Kidney capillary endothelial cell (primary cell): ENCODE data around the gene NAP1L4.

Experiments used
- DNase-seq: peaks from one replicate; pipeline ENCODE4 v3.0.0-alpha.2; 2018; ENCODE audit warnings: low spot score

Gene NAP1L4

DNA sequence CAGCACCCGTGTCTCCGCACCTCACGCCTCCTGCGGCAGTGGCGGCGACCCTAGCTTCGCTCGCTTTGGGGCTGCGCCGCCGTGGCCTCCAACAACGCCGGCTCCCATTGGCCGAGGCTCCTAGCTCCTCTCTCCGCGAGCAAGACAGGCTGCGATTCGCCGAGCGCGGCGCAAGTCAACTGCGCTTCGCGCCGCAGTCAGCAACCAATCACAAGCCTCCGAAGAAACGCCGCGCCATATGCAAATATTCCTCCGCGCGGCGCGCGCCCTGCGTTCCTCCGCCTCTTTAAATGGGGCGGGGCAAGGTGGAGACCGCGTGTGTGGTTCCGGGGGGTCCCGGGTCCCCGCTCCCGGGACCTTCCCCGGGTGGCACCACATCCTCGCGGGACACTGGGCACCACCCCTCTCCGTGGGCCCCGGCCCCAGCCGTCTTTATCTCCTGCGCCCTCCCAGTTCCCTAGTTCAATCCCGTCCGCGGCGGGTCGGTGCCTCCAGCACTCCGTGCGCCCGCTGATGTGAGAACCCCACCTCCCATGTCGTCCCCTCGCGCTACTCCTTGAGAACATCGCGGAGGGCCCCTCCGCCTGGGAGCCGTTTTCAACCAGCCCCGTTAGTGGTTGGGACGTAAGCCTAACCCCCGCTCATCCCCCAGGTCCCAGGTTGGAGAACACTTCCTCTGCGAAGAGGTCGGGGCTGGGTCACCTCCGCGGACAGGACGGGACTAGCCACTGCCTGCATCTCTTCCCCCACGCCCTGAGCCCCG, at the start of gene NAP1L4:
NAP1L4 (minus strand) TSS at position 96 of the 763 bp plus-strand sequence. CDS start 13,109 bp downstream, outside the sequence.
- DNase-seq = peak; percentile 96

- no peak for DNase-seq
These were observed 48.8 kb upstream of the NAP1L4 start for GRCh38 chr11:3040881-3041280.

DNA sequence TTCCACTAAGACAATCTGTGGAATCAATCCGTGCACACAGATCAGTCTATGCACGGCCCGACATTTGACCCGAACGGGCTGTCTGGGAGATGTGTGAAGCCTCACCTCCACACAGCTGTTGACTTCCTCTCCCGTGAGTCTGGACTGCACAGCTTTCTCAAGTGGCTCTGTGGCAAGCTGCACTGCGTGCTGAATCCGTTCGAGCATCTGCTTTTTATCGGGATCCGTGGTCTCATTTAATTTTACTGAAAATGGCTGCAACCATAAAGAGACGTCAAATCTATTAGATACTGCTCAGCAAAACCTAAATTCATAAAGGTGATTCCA, 45.8 kb upstream of the NAP1L4 start:
- no peak for DNase-seq

- peak; percentile 76 for DNase-seq
These were observed 45.2 kb upstream of the NAP1L4 start for GRCh38 chr11:3037040-3037944.

- no peak for DNase-seq
These were observed 44.3 kb upstream of the NAP1L4 start for GRCh38 chr11:3036419-3036818.

- DNase-seq = no peak
These were observed 43.2 kb upstream of the NAP1L4 start for GRCh38 chr11:3035333-3035732.

DNA sequence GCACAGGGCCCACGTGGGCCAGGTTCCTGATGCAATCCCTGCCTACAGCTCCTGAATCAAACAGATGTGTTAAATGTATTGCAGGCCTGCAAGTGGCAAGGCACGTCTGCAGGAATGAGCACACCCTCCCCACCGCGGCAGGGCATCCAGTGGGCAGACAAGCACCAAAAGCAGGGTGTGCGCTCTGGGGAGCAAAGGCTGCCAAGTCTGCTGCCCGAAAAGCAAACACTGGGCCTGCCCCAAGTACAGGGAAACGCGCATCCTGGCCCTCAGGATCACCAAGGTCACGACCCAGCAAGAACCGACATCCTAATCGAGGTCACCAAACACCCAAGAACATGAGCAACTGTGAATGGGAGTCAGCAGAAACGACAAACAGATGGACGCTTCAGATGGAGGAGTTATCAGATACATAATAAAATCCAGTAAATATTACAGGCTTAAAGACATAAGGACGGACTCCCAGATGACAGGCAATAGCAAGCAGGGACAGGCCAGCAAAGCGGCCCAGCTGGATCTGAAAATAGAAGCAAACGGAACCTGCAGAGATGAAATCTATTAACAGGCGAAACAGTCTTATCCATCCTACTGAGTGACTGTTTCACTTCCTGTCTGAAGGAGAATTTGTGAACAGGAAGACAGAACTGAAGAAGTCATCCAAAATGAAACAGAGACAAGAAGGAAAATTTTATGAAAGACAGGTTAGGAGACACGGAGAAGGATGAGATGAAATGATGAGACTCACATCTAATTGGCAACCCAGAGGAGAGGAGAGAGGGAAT, 38.4 kb upstream of the NAP1L4 start:
- DNase-seq = no peak

- DNase-seq = no peak
These were observed 36.7 kb upstream of the NAP1L4 start for GRCh38 chr11:3028813-3029212.

DNA sequence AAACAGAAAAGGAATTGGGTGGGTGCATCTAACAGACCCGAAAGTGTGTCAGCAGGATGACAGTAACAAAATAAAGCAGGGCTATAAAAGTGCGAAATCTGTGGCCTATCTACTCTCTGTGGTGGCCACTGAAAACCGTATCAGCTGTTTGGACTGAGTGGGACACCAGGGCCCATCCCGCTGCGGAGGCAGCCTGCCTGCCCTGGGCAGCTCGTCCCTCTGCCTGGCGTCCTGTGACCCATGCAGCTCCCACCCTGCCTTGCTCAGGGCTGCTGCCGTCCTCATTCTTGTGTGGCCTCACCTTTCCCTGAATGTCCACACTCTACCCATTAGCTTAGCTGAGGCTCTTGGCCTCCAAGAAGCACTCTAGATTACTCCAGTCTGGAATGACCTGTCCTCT, 34.7 kb upstream of the NAP1L4 start:
- DNase-seq = no peak

- DNase-seq = no peak
These were observed 30.9 kb upstream of the NAP1L4 start for GRCh38 chr11:3022982-3023381.

GRCh38 chr11:3022300-3022967, 30.3 kb upstream of the NAP1L4 start:
- DNase-seq = no peak

DNA sequence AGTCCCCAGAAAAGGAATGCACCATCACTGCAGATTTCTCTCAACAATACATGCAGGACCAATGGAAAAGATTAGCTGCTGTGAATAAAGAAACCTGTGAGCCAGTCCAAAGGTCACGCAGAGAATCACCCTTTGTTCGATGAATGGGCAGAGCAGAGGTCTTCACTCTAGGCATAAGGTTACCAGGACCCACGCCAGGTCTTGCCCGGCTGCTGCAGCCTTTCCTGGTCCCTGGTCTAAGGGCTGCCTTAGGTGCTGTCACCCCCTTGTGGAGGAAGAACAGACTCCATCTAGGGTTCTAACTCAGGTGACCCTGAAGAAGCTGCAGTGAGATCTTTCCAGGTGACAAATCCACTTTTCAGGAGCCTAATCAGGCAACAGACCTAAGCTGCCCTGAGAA, 29.0 kb upstream of the NAP1L4 start:
- DNase-seq = no peak

DNA sequence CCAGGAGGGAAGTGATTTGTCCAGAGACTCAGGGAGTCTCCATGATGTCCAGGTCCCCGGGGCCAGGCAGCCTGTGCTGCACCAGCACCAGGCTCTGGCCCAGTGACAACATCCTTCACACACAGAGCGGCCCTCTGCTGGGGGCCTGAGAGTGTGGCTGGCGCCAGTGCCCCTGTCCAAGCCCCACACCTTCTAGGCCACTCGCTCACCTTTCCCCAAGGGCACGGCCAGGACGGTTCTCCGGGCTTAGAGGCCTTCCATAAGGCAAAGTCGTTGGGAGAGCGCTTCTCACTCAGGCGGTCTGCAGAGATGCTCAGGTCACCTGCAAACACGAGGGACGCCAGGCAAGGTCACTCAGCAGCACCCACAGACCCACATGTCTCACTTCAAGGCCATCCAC, 27.9 kb upstream of the NAP1L4 start:
- no peak for DNase-seq

- DNase-seq = no peak
These were observed 26.5 kb upstream of the NAP1L4 start for GRCh38 chr11:3018596-3018995.

GRCh38 chr11:3016861-3017260, 24.7 kb upstream of the NAP1L4 start:
- no peak for DNase-seq

GRCh38 chr11:3015796-3016195, 23.7 kb upstream of the NAP1L4 start:
- DNase-seq = no peak

DNA sequence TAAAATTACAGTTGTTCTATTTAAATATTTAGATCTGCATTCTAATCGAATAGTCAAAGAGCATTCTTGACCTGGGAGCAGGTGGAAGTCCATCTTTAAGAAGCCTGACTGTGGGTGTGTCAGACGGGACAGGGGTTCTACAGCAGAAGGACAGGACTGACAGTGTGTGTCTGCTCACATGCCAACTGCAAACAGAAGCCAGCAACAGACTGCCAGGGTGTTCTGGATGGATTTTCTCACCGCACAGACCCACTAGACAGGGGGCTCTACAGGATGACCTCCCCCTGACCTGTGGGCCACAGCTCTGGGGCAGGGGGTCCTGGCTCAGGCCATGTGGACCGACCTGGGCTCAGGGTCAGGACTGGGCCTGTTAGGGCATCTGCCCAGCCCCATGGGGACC, 22.8 kb upstream of the NAP1L4 start:
- no peak for DNase-seq

GRCh38 chr11:3014057-3014938, 22.2 kb upstream of the NAP1L4 start:
- no peak for DNase-seq

- no peak for DNase-seq
These were observed 20.1 kb upstream of the NAP1L4 start for GRCh38 chr11:3011891-3012885.
